ENCODE results near the gene KIF25. TPM values are rescaled to one million over a fixed set of nuclear protein-coding genes. Genes with fewer than 3 reads are reported as not detected.

The KIF25 gene
- total RNA-seq, 1 experiment from 2014 or later: 0.39 TPM

- H3K27me3 ChIP-seq (replicated peaks; ENCODE audit: insufficient read depth, low read depth, low read length, poor library complexity): no peaks in the 10 kb centered on the region
- no peak for DNase-seq (ENCODE audit: low spot score)
- intact Hi-C loops (cut with micrococcal nuclease; ENCODE audit: unreplicated experiment): no loop called here
- H3K27ac ChIP-seq (ENCODE audit: low read depth, low read length, poor library complexity, severe bottlenecking): no peak overlapping the region
- H3K4me1 ChIP-seq (ENCODE audit: insufficient read depth, low read length, poor library complexity, severe bottlenecking): no peaks in the 10 kb centered on the region
- TF ChIP-seq EZH2 (IDR thresholded peaks at IDR 0.05; ENCODE audit: borderline replicate concordance, low read depth, low read length, poor library complexity, severe bottlenecking) (no peak), CTCF (conservative IDR thresholded peaks at IDR 0.05; ENCODE audit: low read depth, low read length) (no peak)
- no peaks in the 10 kb centered on the region for H3K9me3 ChIP-seq (ENCODE audit: low read depth, low read length, poor library complexity, severe bottlenecking)
- ChIA-PET CTCF (no interaction called here), POLR2A (ENCODE audit: low non-redundant PET) (no interaction called here)
- no TSS peak for BruUV-seq (replicated peaks)
- H3K4me3 ChIP-seq (ENCODE audit: low read depth, low read length, poor library complexity, severe bottlenecking): no peak overlapping the region
- no peaks in the 10 kb centered on the region for H3K36me3 ChIP-seq (ENCODE audit: insufficient read depth, low read length, poor library complexity, severe bottlenecking)
These were observed 88.6 kb downstream of the KIF25 start for GRCh38 chr6:168086066-168086465.

- no peaks in the 10 kb centered on the region for H3K9me3 ChIP-seq (ENCODE audit: low read depth, low read length, poor library complexity, severe bottlenecking)
- intact Hi-C loops (cut with micrococcal nuclease; ENCODE audit: unreplicated experiment): no loop called here
- TF ChIP-seq CTCF (conservative IDR thresholded peaks at IDR 0.05; ENCODE audit: low read depth, low read length): no peak
- TF ChIP-seq EZH2 (IDR thresholded peaks at IDR 0.05; ENCODE audit: borderline replicate concordance, low read depth, low read length, poor library complexity, severe bottlenecking): no peak
- BruUV-seq (replicated peaks): no TSS peak
- DNase-seq (ENCODE audit: low spot score): no peak
- H3K4me1 ChIP-seq (ENCODE audit: insufficient read depth, low read length, poor library complexity, severe bottlenecking): no peaks in the 10 kb centered on the region
- H3K27me3 ChIP-seq (replicated peaks; ENCODE audit: insufficient read depth, low read depth, low read length, poor library complexity): no peaks in the 10 kb centered on the region
- H3K27ac ChIP-seq (ENCODE audit: low read depth, low read length, poor library complexity, severe bottlenecking): no peak overlapping the region
- CTCF ChIA-PET: no interaction called here
- no peaks in the 10 kb centered on the region for H3K36me3 ChIP-seq (ENCODE audit: insufficient read depth, low read length, poor library complexity, severe bottlenecking)
- no peak overlapping the region for H3K4me3 ChIP-seq (ENCODE audit: low read depth, low read length, poor library complexity, severe bottlenecking)
- POLR2A ChIA-PET (ENCODE audit: low non-redundant PET): no interaction called here
These were observed 89.1 kb downstream of the KIF25 start for GRCh38 chr6:168086616-168087015.

GRCh38 chr6:168087436-168088160 is 90.1 kb downstream of the KIF25 start:
- intact Hi-C loops (cut with micrococcal nuclease; ENCODE audit: unreplicated experiment): no loop called here
- CTCF ChIA-PET: no interaction called here
- no peaks in the 10 kb centered on the region for H3K4me1 ChIP-seq (ENCODE audit: insufficient read depth, low read length, poor library complexity, severe bottlenecking)

More at GRCh38 chr6:168087436-168088160, 90.1 kb downstream of the KIF25 start:
- no peak for DNase-seq (ENCODE audit: low spot score)
- no peak for TF ChIP-seq CTCF (conservative IDR thresholded peaks at IDR 0.05; ENCODE audit: low read depth, low read length)
- no peak for TF ChIP-seq EZH2 (IDR thresholded peaks at IDR 0.05; ENCODE audit: borderline replicate concordance, low read depth, low read length, poor library complexity, severe bottlenecking)
- Histone ChIP-seq H3K27me3 (replicated peaks; ENCODE audit: insufficient read depth, low read depth, low read length, poor library complexity) (no peaks in the 10 kb centered on the region), H3K36me3 (ENCODE audit: insufficient read depth, low read length, poor library complexity, severe bottlenecking) (no peaks in the 10 kb centered on the region), H3K9me3 (ENCODE audit: low read depth, low read length, poor library complexity, severe bottlenecking) (no peaks in the 10 kb centered on the region), H3K4me3 (ENCODE audit: low read depth, low read length, poor library complexity, severe bottlenecking) (no peak overlapping the region), H3K27ac (ENCODE audit: low read depth, low read length, poor library complexity, severe bottlenecking) (no peak overlapping the region)
- BruUV-seq (replicated peaks): no TSS peak
- POLR2A ChIA-PET (ENCODE audit: low non-redundant PET): no interaction called here
